Neural cell (in vitro differentiated cells): ENCODE data around the gene NECTIN1.

Experiments used
- CTCF ChIP-seq: fragments of 450-650 bp; IDR thresholded peaks from 2 replicates; pipeline ENCODE4 v1.5.1; 2014; ENCODE audit warnings: antibody characterized with exemption, mild to moderate bottlenecking, moderate library complexity; ENCODE audit not compliant: poor library complexity, severe bottlenecking
- EZH2 ChIP-seq: fragments of 200-600, 300-800 bp; shearing (Covaris generic), sonication (generic); IDR thresholded peaks from 2 replicates; pipeline ENCODE4 v1.6.1; 2014; ENCODE audit warnings: antibody characterized with exemption, low read length, borderline replicate concordance, mild to moderate bottlenecking; ENCODE audit not compliant: insufficient read depth, poor library complexity, severe bottlenecking
- POLR2AphosphoS5 ChIP-seq: IDR thresholded peaks from 2 replicates; pipeline ENCODE4 v1.6.1; 2012
- SMC3 ChIP-seq: fragments of 450-650 bp; conservative IDR thresholded peaks from 2 replicates; pipeline ENCODE4 v1.6.1; 2014; ENCODE audit warnings: antibody characterized with exemption, mild to moderate bottlenecking, moderate library complexity; ENCODE audit not compliant: poor library complexity

GRCh38 chr11:119776651-119777050, 47.7 kb upstream of the NECTIN1 start:
- no peak for TF ChIP-seq CTCF
- no peak for TF ChIP-seq EZH2
- TF ChIP-seq POLR2AphosphoS5: no peak
- TF ChIP-seq SMC3: no peak
